HL-60 (cell line): Measurements from ENCODE around the gene RNF168.

Source experiments
- CTCF ChIP-seq: IDR thresholded peaks from one replicate; pipeline ENCODE4 v1.5.1; 2011; ENCODE audit warnings: low read length, control low read depth, inconsistent platforms; ENCODE audit not compliant: insufficient read depth
- POLR2AphosphoS5 ChIP-seq: IDR thresholded peaks from 2 replicates; pipeline ENCODE4 v1.6.1; 2012; ENCODE audit warnings: low read depth
- TF ChIP-seq, protein P1 (sequence below): IDR thresholded peaks from 2 replicates; pipeline ENCODE4 v1.6.1; 2012; ENCODE audit warnings: low read depth; ENCODE audit not compliant: insufficient replicate concordance

DNA sequence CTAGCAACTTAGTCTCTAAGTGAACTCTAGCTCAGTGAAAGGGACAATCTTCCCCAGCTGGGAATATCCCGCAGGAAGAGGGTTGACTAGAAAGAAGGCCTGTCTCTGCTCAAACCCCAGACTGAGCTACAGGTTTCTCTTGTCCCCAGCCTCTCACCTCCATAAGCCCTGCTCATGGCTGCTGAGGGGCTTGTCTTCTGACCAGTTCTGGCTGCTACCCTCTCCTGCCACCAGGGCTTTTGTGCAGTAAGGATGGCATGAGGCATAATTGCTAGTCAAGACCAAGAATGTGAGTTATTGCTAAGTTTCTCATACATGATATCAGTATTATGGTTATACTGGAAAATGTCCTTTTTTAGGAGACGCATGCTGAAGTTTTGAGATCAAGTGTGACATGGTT, 43.5 kb upstream of the RNF168 start:
- TF ChIP-seq CTCF, result no peak
- no peak for TF ChIP-seq POLR2AphosphoS5
- TF ChIP-seq, protein P1, sequence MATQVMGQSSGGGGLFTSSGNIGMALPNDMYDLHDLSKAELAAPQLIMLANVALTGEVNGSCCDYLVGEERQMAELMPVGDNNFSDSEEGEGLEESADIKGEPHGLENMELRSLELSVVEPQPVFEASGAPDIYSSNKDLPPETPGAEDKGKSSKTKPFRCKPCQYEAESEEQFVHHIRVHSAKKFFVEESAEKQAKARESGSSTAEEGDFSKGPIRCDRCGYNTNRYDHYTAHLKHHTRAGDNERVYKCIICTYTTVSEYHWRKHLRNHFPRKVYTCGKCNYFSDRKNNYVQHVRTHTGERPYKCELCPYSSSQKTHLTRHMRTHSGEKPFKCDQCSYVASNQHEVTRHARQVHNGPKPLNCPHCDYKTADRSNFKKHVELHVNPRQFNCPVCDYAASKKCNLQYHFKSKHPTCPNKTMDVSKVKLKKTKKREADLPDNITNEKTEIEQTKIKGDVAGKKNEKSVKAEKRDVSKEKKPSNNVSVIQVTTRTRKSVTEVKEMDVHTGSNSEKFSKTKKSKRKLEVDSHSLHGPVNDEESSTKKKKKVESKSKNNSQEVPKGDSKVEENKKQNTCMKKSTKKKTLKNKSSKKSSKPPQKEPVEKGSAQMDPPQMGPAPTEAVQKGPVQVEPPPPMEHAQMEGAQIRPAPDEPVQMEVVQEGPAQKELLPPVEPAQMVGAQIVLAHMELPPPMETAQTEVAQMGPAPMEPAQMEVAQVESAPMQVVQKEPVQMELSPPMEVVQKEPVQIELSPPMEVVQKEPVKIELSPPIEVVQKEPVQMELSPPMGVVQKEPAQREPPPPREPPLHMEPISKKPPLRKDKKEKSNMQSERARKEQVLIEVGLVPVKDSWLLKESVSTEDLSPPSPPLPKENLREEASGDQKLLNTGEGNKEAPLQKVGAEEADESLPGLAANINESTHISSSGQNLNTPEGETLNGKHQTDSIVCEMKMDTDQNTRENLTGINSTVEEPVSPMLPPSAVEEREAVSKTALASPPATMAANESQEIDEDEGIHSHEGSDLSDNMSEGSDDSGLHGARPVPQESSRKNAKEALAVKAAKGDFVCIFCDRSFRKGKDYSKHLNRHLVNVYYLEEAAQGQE, result no peak
